Mammary epithelial cell (primary cell): ENCODE data around the gene JAG1.

Experiments used
- EZH2 ChIP-seq: IDR thresholded peaks from 2 replicates; pipeline ENCODE4 v1.6.1; 2012; ENCODE audit warnings: low read length, inconsistent platforms, borderline replicate concordance
- TF ChIP-seq, protein P1 (sequence below), 2 donors: IDR thresholded peaks in 1 of 2; conservative IDR thresholded peaks in 1 of 2; 2 replicates each; pipeline ENCODE4 v1.5.1; 2011 to 2012; ENCODE audit warnings: inconsistent platforms in 2 of 2, low read length in 2 of 2, mild to moderate bottlenecking in 2 of 2, control low read depth in 1 of 2, low read depth in 1 of 2; ENCODE audit not compliant: insufficient read depth in 1 of 2; ENCODE audit errors: extremely low read depth in 1 of 2

DNA sequence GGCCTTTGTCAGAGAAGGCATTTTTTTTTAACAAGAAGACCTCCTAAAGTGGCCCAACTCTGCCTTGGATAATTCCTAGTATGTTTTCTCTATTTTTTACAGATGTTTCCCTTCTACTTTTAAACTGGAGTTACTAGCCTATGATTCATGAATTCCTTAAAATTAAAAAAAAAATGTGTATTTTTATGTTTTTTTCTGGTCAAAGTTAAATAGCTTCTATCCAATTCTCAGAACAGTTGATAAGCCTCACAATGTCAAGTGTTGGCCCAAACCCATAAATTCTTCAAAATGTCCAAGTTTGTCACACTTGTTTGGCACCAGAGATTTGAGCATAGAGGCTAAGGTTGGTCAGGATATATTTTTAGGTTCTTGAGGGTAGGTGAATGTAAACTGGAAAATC, 64.0 kb downstream of the JAG1 start:
- TF ChIP-seq, protein P1, sequence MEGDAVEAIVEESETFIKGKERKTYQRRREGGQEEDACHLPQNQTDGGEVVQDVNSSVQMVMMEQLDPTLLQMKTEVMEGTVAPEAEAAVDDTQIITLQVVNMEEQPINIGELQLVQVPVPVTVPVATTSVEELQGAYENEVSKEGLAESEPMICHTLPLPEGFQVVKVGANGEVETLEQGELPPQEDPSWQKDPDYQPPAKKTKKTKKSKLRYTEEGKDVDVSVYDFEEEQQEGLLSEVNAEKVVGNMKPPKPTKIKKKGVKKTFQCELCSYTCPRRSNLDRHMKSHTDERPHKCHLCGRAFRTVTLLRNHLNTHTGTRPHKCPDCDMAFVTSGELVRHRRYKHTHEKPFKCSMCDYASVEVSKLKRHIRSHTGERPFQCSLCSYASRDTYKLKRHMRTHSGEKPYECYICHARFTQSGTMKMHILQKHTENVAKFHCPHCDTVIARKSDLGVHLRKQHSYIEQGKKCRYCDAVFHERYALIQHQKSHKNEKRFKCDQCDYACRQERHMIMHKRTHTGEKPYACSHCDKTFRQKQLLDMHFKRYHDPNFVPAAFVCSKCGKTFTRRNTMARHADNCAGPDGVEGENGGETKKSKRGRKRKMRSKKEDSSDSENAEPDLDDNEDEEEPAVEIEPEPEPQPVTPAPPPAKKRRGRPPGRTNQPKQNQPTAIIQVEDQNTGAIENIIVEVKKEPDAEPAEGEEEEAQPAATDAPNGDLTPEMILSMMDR (conservative IDR thresholded peaks at IDR 0.05 in 1 of 2, IDR thresholded peaks at IDR 0.05 in 1 of 2; ENCODE audit: extremely low read depth in 1 of 2, insufficient read depth in 1 of 2, low read depth in 1 of 2, low read length in 2 of 2): no peak
- TF ChIP-seq EZH2: no peak
